Measurements from ENCODE around the gene LRIG2.
"Not testable (repeated sequence)": the region's sequence is repeated elsewhere in the genome, so short reads cannot be mapped to it uniquely, and the experiment has no call there.

The LRIG2 gene

GRCh38 chr1:113072141-113072756, 749 bp upstream of the LRIG2 start:
- Histone ChIP-seq H3K27ac (ENCODE audit: low read length) (peak overlapping the region; percentile 94), H3K4me3 (ENCODE audit: low read depth in 1 of 2, low read length in 2 of 2) (peak overlapping the region; percentile 85 to 92), H3K9me3 (ENCODE audit: control insufficient read depth in 1 of 2, low read length in 2 of 2) (no peaks in the 10 kb centered on the region), H3K27me3 (ENCODE audit: low read depth, low read length) (no peaks in the 10 kb centered on the region), H3K36me3 (ENCODE audit: control insufficient read depth in 1 of 2, insufficient read depth in 2 of 2, low read length in 2 of 2) (peaks cover 0 to 4% of the 10 kb centered on the region in 2 donors), H3K4me1 (ENCODE audit: control insufficient read depth in 1 of 2, insufficient read depth in 2 of 2, low read length in 2 of 2) (peaks cover 6 to 31% of the 10 kb centered on the region in 2 donors)

- Histone ChIP-seq H3K9me3 (ENCODE audit: control insufficient read depth in 1 of 2, low read length in 2 of 2) (no peaks in the 10 kb centered on the region), H3K27ac (ENCODE audit: low read length) (peak overlapping the region; percentile 94), H3K4me1 (ENCODE audit: control insufficient read depth in 1 of 2, insufficient read depth in 2 of 2, low read length in 2 of 2) (peaks cover 6 to 31% of the 10 kb centered on the region in 2 donors), H3K36me3 (ENCODE audit: control insufficient read depth in 1 of 2, insufficient read depth in 2 of 2, low read length in 2 of 2) (peaks cover 0 to 4% of the 10 kb centered on the region in 2 donors), H3K4me3 (ENCODE audit: low read depth in 1 of 2, low read length in 2 of 2) (peak overlapping the region; percentile 85 to 92), H3K27me3 (ENCODE audit: low read depth, low read length) (no peaks in the 10 kb centered on the region)
Measured at GRCh38 chr1:113073479-113073950, 517 bp downstream of the LRIG2 start.

- no peaks in the 10 kb centered on the region for H3K9me3 ChIP-seq (ENCODE audit: control insufficient read depth in 1 of 2, low read length in 2 of 2)
- peaks cover 6 to 31% of the 10 kb centered on the region in 2 donors for H3K4me1 ChIP-seq (ENCODE audit: control insufficient read depth in 1 of 2, insufficient read depth in 2 of 2, low read length in 2 of 2)
- peaks cover 0 to 7% of the 10 kb centered on the region in 2 donors for H3K36me3 ChIP-seq (ENCODE audit: control insufficient read depth in 1 of 2, insufficient read depth in 2 of 2, low read length in 2 of 2)
- peak overlapping the region; percentile 85 to 92 for H3K4me3 ChIP-seq (ENCODE audit: low read depth in 1 of 2, low read length in 2 of 2)
- no peaks in the 10 kb centered on the region for H3K27me3 ChIP-seq (ENCODE audit: low read depth, low read length)
- H3K27ac ChIP-seq (ENCODE audit: low read length): peak overlapping the region; percentile 94
Measured at GRCh38 chr1:113074237-113074636, 1.2 kb downstream of the LRIG2 start.

- not testable (repeated sequence) for H3K36me3 ChIP-seq (ENCODE audit: control insufficient read depth in 1 of 2, insufficient read depth in 2 of 2, low read length in 2 of 2); H3K27me3 ChIP-seq (ENCODE audit: low read depth, low read length); H3K9me3 ChIP-seq (ENCODE audit: control insufficient read depth in 1 of 2, low read length in 2 of 2); H3K4me3 ChIP-seq (ENCODE audit: low read depth in 1 of 2, low read length in 2 of 2); H3K27ac ChIP-seq (ENCODE audit: low read length)
- H3K4me1 ChIP-seq (ENCODE audit: control insufficient read depth in 1 of 2, insufficient read depth in 2 of 2, low read length in 2 of 2): peaks cover 6 to 27% of the 10 kb centered on the region in 2 donors
Measured at GRCh38 chr1:113077978-113078377, 5.0 kb downstream of the LRIG2 start.

DNA sequence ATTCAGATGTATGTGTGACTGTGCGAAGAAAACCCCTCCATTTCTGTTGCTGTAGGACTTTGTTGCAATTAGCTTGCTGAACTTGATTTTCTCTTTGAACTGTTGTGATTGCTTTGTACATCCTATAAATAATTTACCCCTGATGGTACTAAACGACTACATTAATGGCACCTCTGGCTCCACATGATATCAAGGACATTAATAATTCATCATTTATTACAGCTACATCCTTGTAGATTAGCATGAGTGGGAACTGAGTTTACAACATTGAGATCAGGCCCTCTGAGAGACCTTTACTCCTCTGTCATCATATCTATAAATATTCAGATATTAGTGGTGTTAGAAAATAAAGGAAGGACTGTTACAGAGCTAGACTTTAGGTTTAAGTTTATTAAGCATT, 13.5 kb downstream of the LRIG2 start:
- no peak overlapping the region for H3K4me3 ChIP-seq (ENCODE audit: low read depth in 1 of 2, low read length in 2 of 2)
- no peaks in the 10 kb centered on the region for H3K36me3 ChIP-seq (ENCODE audit: control insufficient read depth in 1 of 2, insufficient read depth in 2 of 2, low read length in 2 of 2)
- H3K4me1 ChIP-seq (ENCODE audit: control insufficient read depth in 1 of 2, insufficient read depth in 2 of 2, low read length in 2 of 2): no peaks in the 10 kb centered on the region
- peak overlapping the region; percentile 16 for H3K27ac ChIP-seq (ENCODE audit: low read length)
- no peaks in the 10 kb centered on the region for H3K27me3 ChIP-seq (ENCODE audit: low read depth, low read length)
- H3K9me3 ChIP-seq (ENCODE audit: control insufficient read depth in 1 of 2, low read length in 2 of 2): no peaks in the 10 kb centered on the region

GRCh38 chr1:113088972-113089371, 16.0 kb downstream of the LRIG2 start:
- H3K4me3 ChIP-seq (ENCODE audit: low read depth in 1 of 2, low read length in 2 of 2): no peak overlapping the region
- no peaks in the 10 kb centered on the region for H3K4me1 ChIP-seq (ENCODE audit: control insufficient read depth in 1 of 2, insufficient read depth in 2 of 2, low read length in 2 of 2)
- H3K36me3 ChIP-seq (ENCODE audit: control insufficient read depth in 1 of 2, insufficient read depth in 2 of 2, low read length in 2 of 2): peaks cover 3% of the 10 kb centered on the region in 2 donors
- no peaks in the 10 kb centered on the region for H3K9me3 ChIP-seq (ENCODE audit: control insufficient read depth in 1 of 2, low read length in 2 of 2)
- no peaks in the 10 kb centered on the region for H3K27me3 ChIP-seq (ENCODE audit: low read depth, low read length)
- no peak overlapping the region for H3K27ac ChIP-seq (ENCODE audit: low read length)

GRCh38 chr1:113090051-113090450, 17.1 kb downstream of the LRIG2 start:
- no peaks in the 10 kb centered on the region for H3K27me3 ChIP-seq (ENCODE audit: low read depth, low read length)
- H3K4me3 ChIP-seq (ENCODE audit: low read depth in 1 of 2, low read length in 2 of 2): no peak overlapping the region
- H3K4me1 ChIP-seq (ENCODE audit: control insufficient read depth in 1 of 2, insufficient read depth in 2 of 2, low read length in 2 of 2): no peaks in the 10 kb centered on the region
- H3K36me3 ChIP-seq (ENCODE audit: control insufficient read depth in 1 of 2, insufficient read depth in 2 of 2, low read length in 2 of 2): peaks cover 5 to 10% of the 10 kb centered on the region in 2 donors
- no peak overlapping the region for H3K27ac ChIP-seq (ENCODE audit: low read length)
- H3K9me3 ChIP-seq (ENCODE audit: control insufficient read depth in 1 of 2, low read length in 2 of 2): no peaks in the 10 kb centered on the region

GRCh38 chr1:113091988-113092594, 19.1 kb downstream of the LRIG2 start:
- no peaks in the 10 kb centered on the region for H3K27me3 ChIP-seq (ENCODE audit: low read depth, low read length)
- no peak overlapping the region for H3K27ac ChIP-seq (ENCODE audit: low read length)
- peaks cover 18 to 23% of the 10 kb centered on the region in 2 donors for H3K36me3 ChIP-seq (ENCODE audit: control insufficient read depth in 1 of 2, insufficient read depth in 2 of 2, low read length in 2 of 2)
- H3K9me3 ChIP-seq (ENCODE audit: control insufficient read depth in 1 of 2, low read length in 2 of 2): no peaks in the 10 kb centered on the region
- H3K4me1 ChIP-seq (ENCODE audit: control insufficient read depth in 1 of 2, insufficient read depth in 2 of 2, low read length in 2 of 2): no peaks in the 10 kb centered on the region
- no peak overlapping the region for H3K4me3 ChIP-seq (ENCODE audit: low read depth in 1 of 2, low read length in 2 of 2)

DNA sequence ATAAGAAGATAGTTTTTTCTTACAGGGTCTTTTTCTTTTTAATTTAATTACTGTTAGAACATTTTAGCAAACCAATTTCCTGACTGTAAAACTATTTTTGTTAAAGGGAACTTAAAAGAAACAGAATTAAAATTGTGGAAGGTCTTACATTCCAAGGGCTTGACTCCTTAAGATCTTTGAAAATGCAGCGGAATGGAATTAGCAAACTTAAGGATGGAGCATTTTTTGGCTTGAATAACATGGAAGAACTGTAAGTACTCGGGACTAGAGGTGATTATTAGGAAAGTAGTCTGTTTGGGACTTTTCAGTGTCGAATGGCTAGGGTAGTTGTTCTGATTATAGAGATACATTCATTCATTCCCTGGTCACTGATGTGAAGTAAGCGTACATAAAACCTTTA, 21.5 kb downstream of the LRIG2 start:
- H3K27ac ChIP-seq (ENCODE audit: low read length): no peak overlapping the region
- peaks cover 34 to 39% of the 10 kb centered on the region in 2 donors for H3K36me3 ChIP-seq (ENCODE audit: control insufficient read depth in 1 of 2, insufficient read depth in 2 of 2, low read length in 2 of 2)
- no peak overlapping the region for H3K4me3 ChIP-seq (ENCODE audit: low read depth in 1 of 2, low read length in 2 of 2)
- no peaks in the 10 kb centered on the region for H3K4me1 ChIP-seq (ENCODE audit: control insufficient read depth in 1 of 2, insufficient read depth in 2 of 2, low read length in 2 of 2)
- H3K27me3 ChIP-seq (ENCODE audit: low read depth, low read length): no peaks in the 10 kb centered on the region
- no peaks in the 10 kb centered on the region for H3K9me3 ChIP-seq (ENCODE audit: control insufficient read depth in 1 of 2, low read length in 2 of 2)

- Histone ChIP-seq H3K27ac (ENCODE audit: low read length) (no peak overlapping the region), H3K4me1 (ENCODE audit: control insufficient read depth in 1 of 2, insufficient read depth in 2 of 2, low read length in 2 of 2) (no peaks in the 10 kb centered on the region), H3K27me3 (ENCODE audit: low read depth, low read length) (no peaks in the 10 kb centered on the region), H3K4me3 (ENCODE audit: low read depth in 1 of 2, low read length in 2 of 2) (no peak overlapping the region), H3K36me3 (ENCODE audit: control insufficient read depth in 1 of 2, insufficient read depth in 2 of 2, low read length in 2 of 2) (peaks cover 47 to 49% of the 10 kb centered on the region in 2 donors), H3K9me3 (ENCODE audit: control insufficient read depth in 1 of 2, low read length in 2 of 2) (no peaks in the 10 kb centered on the region)
Measured at GRCh38 chr1:113095790-113096455, 22.9 kb downstream of the LRIG2 start.

GRCh38 chr1:113096493-113096892, 23.5 kb downstream of the LRIG2 start:
- peaks cover 50% of the 10 kb centered on the region in 2 donors for H3K36me3 ChIP-seq (ENCODE audit: control insufficient read depth in 1 of 2, insufficient read depth in 2 of 2, low read length in 2 of 2)
- no peaks in the 10 kb centered on the region for H3K27me3 ChIP-seq (ENCODE audit: low read depth, low read length)
- no peak overlapping the region for H3K27ac ChIP-seq (ENCODE audit: low read length)
- H3K4me3 ChIP-seq (ENCODE audit: low read depth in 1 of 2, low read length in 2 of 2): no peak overlapping the region
- H3K9me3 ChIP-seq (ENCODE audit: control insufficient read depth in 1 of 2, low read length in 2 of 2): no peaks in the 10 kb centered on the region
- no peaks in the 10 kb centered on the region for H3K4me1 ChIP-seq (ENCODE audit: control insufficient read depth in 1 of 2, insufficient read depth in 2 of 2, low read length in 2 of 2)
